IMR-90 (cell line): Measurements from ENCODE around the gene DDX46. TPM values are rescaled to one million over a fixed set of nuclear protein-coding genes. Genes with fewer than 3 reads are reported as not detected.

Experiments
- ATAC-seq: fragments of 200-7000 bp; cut with Tn5 transposase; 2 replicates; pipeline ENCODE4 v1.9.1; 2020; ENCODE audit warnings: low read depth, mild to moderate bottlenecking, moderate library complexity
- BruUV-seq: library from RNA; stranded (reverse); fragments of 400-500 nt; replicated peaks from 2 replicates; lab custom pipeline; 2021; lab: Mats Ljungman, UMichigan
- CTCF ChIA-PET: fragments of 300-600 bp; formaldehyde crosslinking; extraction: SDS; loops from one replicate; lab custom pipeline; 2021; ENCODE audit warnings: antibody characterized with exemption; lab: Yijun Ruan, JAX
- POLR2A ChIA-PET: fragments of 300-600 bp; sonication (Branson Sonifier 250); formaldehyde crosslinking; loops from one replicate; lab custom pipeline; 2022; ENCODE audit warnings: antibody characterized with exemption; ENCODE audit not compliant: unreplicated experiment; lab: Charles Lee
- DNase-seq: peaks from one replicate; pipeline ENCODE4 v3.0.0; 2013
- H2AFZ ChIP-seq: replicated peaks from 2 replicates; pipeline ENCODE3; 2013; ENCODE audit warnings: low read length, mild to moderate bottlenecking; ENCODE audit not compliant: poor library complexity
- H2AK5ac ChIP-seq: 2 replicates; pipeline ENCODE4 v1.6.1; 2013; ENCODE audit warnings: low read depth, low read length, inconsistent platforms
- H2AK9ac ChIP-seq: replicated peaks from 2 replicates; pipeline ENCODE3; 2013; ENCODE audit warnings: mild to moderate bottlenecking, low read depth, low read length, moderate library complexity; ENCODE audit not compliant: poor library complexity
- H2BK120ac ChIP-seq: 2 replicates; pipeline ENCODE4 v1.6.1; 2013; ENCODE audit warnings: low read depth, low read length, inconsistent platforms
- H2BK15ac ChIP-seq: 3 replicates; pipeline ENCODE4 v1.6.1; 2013; ENCODE audit warnings: low read depth, low read length, inconsistent platforms
- H2BK20ac ChIP-seq: 2 replicates; pipeline ENCODE4 v1.6.1; 2013; ENCODE audit warnings: low read depth, mild to moderate bottlenecking, inconsistent platforms, low read length, moderate library complexity
- H2BK5ac ChIP-seq: 2 replicates; pipeline ENCODE4 v1.6.1; 2013; ENCODE audit warnings: mild to moderate bottlenecking, low read depth, low read length, inconsistent platforms; ENCODE audit not compliant: poor library complexity, severe bottlenecking
- H3K14ac ChIP-seq: replicated peaks from 2 replicates; pipeline ENCODE4 v1.6.1; 2013; ENCODE audit warnings: low read depth, low read length, inconsistent platforms
- H3K18ac ChIP-seq: 2 replicates; pipeline ENCODE4 v1.6.1; 2013; ENCODE audit warnings: low read depth, low read length, control low read depth
- H3K23ac ChIP-seq: 2 replicates; pipeline ENCODE4 v1.6.1; 2013; ENCODE audit warnings: low read depth, low read length, inconsistent platforms
- H3K27ac ChIP-seq: 2 replicates; pipeline ENCODE4 v1.5.1; 2013; ENCODE audit warnings: mild to moderate bottlenecking, control low read depth, low read length; ENCODE audit not compliant: insufficient read depth
- H3K27me3 ChIP-seq: 2 replicates; pipeline ENCODE4 v1.6.1; 2013; ENCODE audit warnings: low read length; ENCODE audit not compliant: control insufficient read depth, insufficient read depth
- H3K36me3 ChIP-seq: 2 replicates; pipeline ENCODE4 v1.6.1; 2013; ENCODE audit warnings: low read length, mixed read lengths; ENCODE audit not compliant: control insufficient read depth, insufficient read depth
- H3K4ac ChIP-seq: 2 replicates; pipeline ENCODE4 v1.6.1; 2013; ENCODE audit warnings: low read depth, low read length, inconsistent platforms
- H3K4me1 ChIP-seq: 2 replicates; pipeline ENCODE4 v1.6.1; 2013; ENCODE audit warnings: low read length, mixed read lengths; ENCODE audit not compliant: control insufficient read depth, insufficient read depth
- H3K4me2 ChIP-seq: 2 replicates; pipeline ENCODE4 v1.6.1; 2013; ENCODE audit warnings: low read depth, mild to moderate bottlenecking, control low read depth, low read length, moderate library complexity
- H3K4me3 ChIP-seq: 2 replicates; pipeline ENCODE4 v1.5.1; 2013; ENCODE audit warnings: low read depth, mild to moderate bottlenecking, control low read depth, low read length, moderate library complexity; ENCODE audit not compliant: insufficient read depth
- H3K56ac ChIP-seq: 2 replicates; pipeline ENCODE4 v1.6.1; 2013; ENCODE audit warnings: low read length, inconsistent platforms; ENCODE audit not compliant: insufficient read depth; ENCODE audit errors: extremely low read depth
- H3K79me1 ChIP-seq, 2 experiments: 2 replicates each; pipeline ENCODE4 v1.6.1; 2013; ENCODE audit warnings: low read length in 2 of 2, inconsistent platforms in 1 of 2, low read depth in 1 of 2
- H3K9ac ChIP-seq: 2 replicates; pipeline ENCODE4 v1.6.1; 2013; ENCODE audit warnings: low read depth, low read length, control low read depth
- H3K9me1 ChIP-seq: 2 replicates; pipeline ENCODE4 v1.6.1; 2013; ENCODE audit warnings: low read length, inconsistent platforms; ENCODE audit not compliant: insufficient read depth
- H3K9me3 ChIP-seq: 2 replicates; pipeline ENCODE4 v1.6.1; 2013; ENCODE audit warnings: low read length; ENCODE audit not compliant: control insufficient read depth, insufficient read depth
- H4K20me1 ChIP-seq: 2 replicates; pipeline ENCODE4 v1.6.1; 2013; ENCODE audit warnings: low read length, inconsistent platforms; ENCODE audit not compliant: insufficient read depth
- H4K5ac ChIP-seq: 2 replicates; pipeline ENCODE4 v1.6.1; 2013; ENCODE audit warnings: mild to moderate bottlenecking, low read depth, low read length, control low read depth
- H4K8ac ChIP-seq, 2 experiments: 2 replicates each; pipeline ENCODE4 v1.6.1; 2013; ENCODE audit warnings: low read depth in 2 of 2, low read length in 2 of 2, control low read depth in 1 of 2, inconsistent platforms in 1 of 2
- H4K91ac ChIP-seq: 2 replicates; pipeline ENCODE4 v1.6.1; 2013; ENCODE audit warnings: low read depth, low read length, inconsistent platforms; ENCODE audit not compliant: insufficient read depth
- BHLHE40 ChIP-seq: fragments of 150-350 bp; IDR thresholded peaks from 2 replicates; pipeline ENCODE4 v1.6.1; 2016; ENCODE audit warnings: mild to moderate bottlenecking, low read depth, low read length
- CEBPB ChIP-seq: IDR thresholded peaks from 2 replicates; pipeline ENCODE4 v1.6.1; 2012; ENCODE audit warnings: low read depth, low read length, improper control_type of control experiment
- CTCF ChIP-seq: conservative IDR thresholded peaks from 2 replicates; pipeline ENCODE4 v1.5.1; 2012; ENCODE audit warnings: mild to moderate bottlenecking, low read depth, low read length, improper control_type of control experiment
- FOS ChIP-seq: fragments of 150-350 bp; IDR thresholded peaks from 2 replicates; pipeline ENCODE4 v1.6.1; 2016; ENCODE audit warnings: low read depth, low read length
- MAZ ChIP-seq: IDR thresholded peaks from 2 replicates; pipeline ENCODE4 v1.6.1; 2012; ENCODE audit warnings: low read depth, mild to moderate bottlenecking, low read length, improper control_type of control experiment, moderate library complexity, borderline replicate concordance
- MXI1 ChIP-seq: IDR thresholded peaks from 2 replicates; pipeline ENCODE4 v1.6.1; 2012; ENCODE audit warnings: low read depth, mild to moderate bottlenecking, low read length, moderate library complexity, borderline replicate concordance
- NFE2L2 ChIP-seq: fragments of 150-350 bp; IDR thresholded peaks from 2 replicates; pipeline ENCODE4 v1.6.1; 2016; ENCODE audit warnings: low read depth, mild to moderate bottlenecking, low read length
- POLR2A ChIP-seq: IDR thresholded peaks from 2 replicates; pipeline ENCODE4 v1.6.1; 2012; ENCODE audit warnings: mild to moderate bottlenecking, low read depth, low read length
- RAD21 ChIP-seq: IDR thresholded peaks from 2 replicates; pipeline ENCODE4 v1.6.1; 2012; ENCODE audit warnings: low read length, improper control_type of control experiment
- RCOR1 ChIP-seq: IDR thresholded peaks from 2 replicates; pipeline ENCODE4 v1.6.1; 2012; ENCODE audit warnings: mild to moderate bottlenecking, low read length, improper control_type of control experiment; ENCODE audit not compliant: insufficient replicate concordance
- RFX5 ChIP-seq: IDR thresholded peaks from 2 replicates; pipeline ENCODE4 v1.8.0; 2012; ENCODE audit warnings: low read depth, mild to moderate bottlenecking, low read length, moderate library complexity
- WGBS, 2 experiments: methylation state at CpG; one replicate each; pipeline versions ENCODE4 v1.1.5 to v1.1.7; 2013; ENCODE audit warnings: missing lambda C conversion rate in 2 of 2; ENCODE audit not compliant: insufficient read length in 1 of 2; ENCODE audit errors: extremely low coverage in 2 of 2; 5-methylcytosine and 5-hydroxymethylcytosine counted together
- dilution Hi-C: fragments of 300-500 bp; cut with HindIII; formaldehyde crosslinking; loops from one replicate; pipeline ENCODE4 v1.14.3; 2018; ENCODE audit warnings: low sequenced_read_pairs; ENCODE audit not compliant: unreplicated experiment
- in situ Hi-C: fragments of 300-500 bp; cut with MboI; formaldehyde crosslinking; loops from 3 replicates; pipeline ENCODE4 v1.14.3; 2019; ENCODE audit warnings: low sequenced_read_pairs, inconsistent platforms, mixed read lengths
- intact Hi-C: fragments of 100-400 bp; cut with micrococcal nuclease; formaldehyde crosslinking; loops from 2 replicates; pipeline ENCODE4 v1.10.0; 2022
- polyA plus RNA-seq, 3 experiments: library from polyadenylated mRNA; depleted of rRNA; stranded (reverse); fragments of >200 nt; gene quantifications; 2 replicates each; pipeline ENCODE4 v1.2.3, GENCODE V29; 2012; ENCODE audit warnings: low replicate concordance in 1 of 3
- total RNA-seq: library from RNA; depleted of rRNA; stranded (reverse); fragments of >200 nt; gene quantifications from 2 replicates; pipeline ENCODE4 v1.2.3, GENCODE V29; 2012
- TF ChIP-seq, protein P1 (sequence below): fragments of 150-350 bp; IDR thresholded peaks from 2 replicates; pipeline ENCODE4 v1.6.1; 2016; ENCODE audit warnings: low read depth, mild to moderate bottlenecking, low read length, moderate library complexity, borderline replicate concordance
- TF ChIP-seq, protein P2 (sequence below): fragments of 150-350 bp; IDR thresholded peaks from 2 replicates; pipeline ENCODE4 v1.6.1; 2017; ENCODE audit warnings: mild to moderate bottlenecking, antibody characterized with exemption, low read length, low read depth

The DDX46 gene
- total and polyA plus RNA-seq, 2 of the 4 experiments (the other 2 are of a cell fraction), result 22.5 to 26.0 TPM

GRCh38 chr5:134874831-134875655 is 116.5 kb downstream of the DDX46 start:
- H2AK9ac ChIP-seq, result peak overlapping the region; percentile 83
- peak overlapping the region; percentile 97 for H3K9ac ChIP-seq
- H3K18ac ChIP-seq, result peak overlapping the region; percentile 10
- CTCF ChIA-PET, result no interaction called here
- H3K4ac ChIP-seq, result peak overlapping the region; percentile 89
- dilution Hi-C loops, result no loop called here
- H3K27me3 ChIP-seq, result no peaks in the 10 kb centered on the region
- peak overlapping the region; percentile 93 for H4K91ac ChIP-seq
- H3K27ac ChIP-seq, result peak overlapping the region; percentile 99
- H3K4me3 ChIP-seq, result peak overlapping the region; percentile 81
- peak overlapping the region; percentile 99 for H2AFZ ChIP-seq
- peak overlapping the region; percentile 86 for H4K5ac ChIP-seq
- H3K23ac ChIP-seq, result peak overlapping the region; percentile 69
- H3K14ac ChIP-seq, result peak overlapping the region; percentile 71
- peak overlapping the region; percentile 8; the same call in 1 of the 3 replicates for H2BK15ac ChIP-seq
- no TSS peak for BruUV-seq
- peaks cover 12% of the 10 kb centered on the region; the same call in 1 of the 2 replicates for H4K20me1 ChIP-seq
- in situ Hi-C loops, result no loop called here
- H2BK20ac ChIP-seq, result peak overlapping the region; percentile 16
- peak overlapping the region; percentile 85 for H3K56ac ChIP-seq
- peaks cover 24 to 53% of the 10 kb centered on the region in 2 experiments for H3K79me1 ChIP-seq
- peak overlapping the region; percentile 86 for H2BK120ac ChIP-seq
- H4K8ac ChIP-seq, result peak overlapping the region; percentile 99 to 100
- H3K36me3 ChIP-seq, result peaks cover 3% of the 10 kb centered on the region
- H3K9me1 ChIP-seq, result peaks cover 12% of the 10 kb centered on the region; the same call in 1 of the 2 replicates
- peak; percentile 70 for ATAC-seq
- DNase-seq, result peak; percentile 88
- intact Hi-C loops, result loop anchor here (2.0 kb wide), 1 partner anchor 30 kb away; the partner anchor contains the start of gene PCBD2
- H2AK5ac ChIP-seq, result peak overlapping the region; percentile 89
- POLR2A ChIA-PET, result interaction anchor here (1.3 kb wide), 1 partner anchor 10 kb away, joined by 5 read pairs; no protein-coding TSS in a partner anchor
- 3% methylated on average over 9 of the region's 20 CpGs; no CpG with 5 or more reads in 1 of the 2 experiments for WGBS, 2 experiments
- peak overlapping the region; percentile 98 for H3K4me2 ChIP-seq
- no peaks in the 10 kb centered on the region for H3K9me3 ChIP-seq
- H2BK5ac ChIP-seq, result peak overlapping the region; percentile 98
- peaks cover 5% of the 10 kb centered on the region; the same call in 1 of the 2 replicates for H3K4me1 ChIP-seq
- TF ChIP-seq RFX5 (no peak), MAZ (peak; percentile 33; the same call in 1 of the 2 replicates), RAD21 (no peak), NFE2L2 (no peak), CEBPB (no peak), RCOR1 (no peak), CTCF (no peak), FOS (peak; percentile 75), MXI1 (peak; percentile 56; the same call in 1 of the 2 replicates), POLR2A (peak; percentile 58), BHLHE40 (no peak)
- TF ChIP-seq, protein P1, sequence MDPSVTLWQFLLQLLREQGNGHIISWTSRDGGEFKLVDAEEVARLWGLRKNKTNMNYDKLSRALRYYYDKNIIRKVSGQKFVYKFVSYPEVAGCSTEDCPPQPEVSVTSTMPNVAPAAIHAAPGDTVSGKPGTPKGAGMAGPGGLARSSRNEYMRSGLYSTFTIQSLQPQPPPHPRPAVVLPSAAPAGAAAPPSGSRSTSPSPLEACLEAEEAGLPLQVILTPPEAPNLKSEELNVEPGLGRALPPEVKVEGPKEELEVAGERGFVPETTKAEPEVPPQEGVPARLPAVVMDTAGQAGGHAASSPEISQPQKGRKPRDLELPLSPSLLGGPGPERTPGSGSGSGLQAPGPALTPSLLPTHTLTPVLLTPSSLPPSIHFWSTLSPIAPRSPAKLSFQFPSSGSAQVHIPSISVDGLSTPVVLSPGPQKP, result no peak
- TF ChIP-seq, protein P2, sequence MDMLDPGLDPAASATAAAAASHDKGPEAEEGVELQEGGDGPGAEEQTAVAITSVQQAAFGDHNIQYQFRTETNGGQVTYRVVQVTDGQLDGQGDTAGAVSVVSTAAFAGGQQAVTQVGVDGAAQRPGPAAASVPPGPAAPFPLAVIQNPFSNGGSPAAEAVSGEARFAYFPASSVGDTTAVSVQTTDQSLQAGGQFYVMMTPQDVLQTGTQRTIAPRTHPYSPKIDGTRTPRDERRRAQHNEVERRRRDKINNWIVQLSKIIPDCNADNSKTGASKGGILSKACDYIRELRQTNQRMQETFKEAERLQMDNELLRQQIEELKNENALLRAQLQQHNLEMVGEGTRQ, result no peak
